ENCODE data around the gene F10. TPM values are rescaled to one million over a fixed set of nuclear protein-coding genes. Genes with fewer than 3 reads are reported as not detected.

Gene F10
- total RNA-seq, 1 experiment from 2014 or later = 0.18 TPM

- POLR2A ChIA-PET = no interaction called here
- DNase-seq (ENCODE audit: low read depth, low spot score) (no peak), ATAC-seq (no peak)
- Histone ChIP-seq H3K27ac (ENCODE audit: low read length) (no peak overlapping the region), H3K4me3 (ENCODE audit: low read depth in 2 of 2, low read length in 2 of 2) (no peak overlapping the region), H3K9me3 (ENCODE audit: control insufficient read depth, insufficient read depth, low read depth, low read length) (no peaks in the 10 kb centered on the region), H3K27me3 (ENCODE audit: control insufficient read depth, insufficient read depth, low read length) (no peaks in the 10 kb centered on the region), H3K4me1 (ENCODE audit: control insufficient read depth, insufficient read depth, low read length) (no peaks in the 10 kb centered on the region), H3K36me3 (ENCODE audit: control insufficient read depth, insufficient read depth, low read length) (no peaks in the 10 kb centered on the region)
- intact Hi-C loops (cut with micrococcal nuclease; ENCODE audit: unreplicated experiment) (no loop called here), in situ Hi-C loops (cut with HindIII; ENCODE audit: low pct_unique_long_range_greater_than_20kb, low sequenced_read_pairs) (no loop called here)
- no TSS peak for BruUV-seq (replicated peaks)
- no peak for TF ChIP-seq POLR2AphosphoS5 (IDR thresholded peaks at IDR 0.05; ENCODE audit: low read depth, low read length)
- no peak for TF ChIP-seq SIN3A (IDR thresholded peaks at IDR 0.05; ENCODE audit: borderline replicate concordance, insufficient read depth, low read depth, low read length)
- TF ChIP-seq REST (IDR thresholded peaks at IDR 0.05; ENCODE audit: insufficient read depth in 1 of 2, low read depth in 2 of 2, low read length in 1 of 2) = no peak
- TF ChIP-seq CTCF (IDR thresholded peaks at IDR 0.05) = no peak
- no peak for TF ChIP-seq TCF7L2 (IDR thresholded peaks at IDR 0.05; ENCODE audit: low read depth, low read length)
- CTCF ChIA-PET = no interaction called here
Observed at GRCh38 chr13:113112893-113113845, 9.4 kb upstream of the F10 start.

- no peak for ATAC-seq
- intact Hi-C loops (cut with micrococcal nuclease; ENCODE audit: unreplicated experiment) = no loop called here
- DNase-seq (ENCODE audit: low read depth, low spot score) = no peak
- TF ChIP-seq TCF7L2 (IDR thresholded peaks at IDR 0.05; ENCODE audit: low read depth, low read length) (no peak), SIN3A (IDR thresholded peaks at IDR 0.05; ENCODE audit: borderline replicate concordance, insufficient read depth, low read depth, low read length) (no peak), REST (IDR thresholded peaks at IDR 0.05; ENCODE audit: insufficient read depth in 1 of 2, low read depth in 2 of 2, low read length in 1 of 2) (no peak), POLR2AphosphoS5 (IDR thresholded peaks at IDR 0.05; ENCODE audit: low read depth, low read length) (no peak), CTCF (IDR thresholded peaks at IDR 0.05) (no peak)
- POLR2A ChIA-PET = no interaction called here
- H3K4me1 ChIP-seq (ENCODE audit: control insufficient read depth, insufficient read depth, low read length) = no peaks in the 10 kb centered on the region
- no peak overlapping the region for H3K4me3 ChIP-seq (ENCODE audit: low read depth in 2 of 2, low read length in 2 of 2)
- CTCF ChIA-PET = no interaction called here
- no TSS peak for BruUV-seq (replicated peaks)
- no peaks in the 10 kb centered on the region for H3K9me3 ChIP-seq (ENCODE audit: control insufficient read depth, insufficient read depth, low read depth, low read length)
- H3K27ac ChIP-seq (ENCODE audit: low read length) = no peak overlapping the region
- in situ Hi-C loops (cut with HindIII; ENCODE audit: low pct_unique_long_range_greater_than_20kb, low sequenced_read_pairs) = no loop called here
- no peaks in the 10 kb centered on the region for H3K36me3 ChIP-seq (ENCODE audit: control insufficient read depth, insufficient read depth, low read length)
- no peaks in the 10 kb centered on the region for H3K27me3 ChIP-seq (ENCODE audit: control insufficient read depth, insufficient read depth, low read length)
Observed at GRCh38 chr13:113113846-113114271, 8.7 kb upstream of the F10 start.

Measured in Panc1 (cell line).